GM19455 (cell line): ENCODE data around the gene RXRA.
"Not testable (repeated sequence)": the region's sequence is repeated elsewhere in the genome, so short reads cannot be mapped to it uniquely, and the experiment has no call there.

Experiments
- ATAC-seq: cut with Tn5 transposase; IDR thresholded peaks from one replicate; pipeline ENCODE4 v1.9.1; 2021; ENCODE audit not compliant: unreplicated experiment

The RXRA gene

DNA sequence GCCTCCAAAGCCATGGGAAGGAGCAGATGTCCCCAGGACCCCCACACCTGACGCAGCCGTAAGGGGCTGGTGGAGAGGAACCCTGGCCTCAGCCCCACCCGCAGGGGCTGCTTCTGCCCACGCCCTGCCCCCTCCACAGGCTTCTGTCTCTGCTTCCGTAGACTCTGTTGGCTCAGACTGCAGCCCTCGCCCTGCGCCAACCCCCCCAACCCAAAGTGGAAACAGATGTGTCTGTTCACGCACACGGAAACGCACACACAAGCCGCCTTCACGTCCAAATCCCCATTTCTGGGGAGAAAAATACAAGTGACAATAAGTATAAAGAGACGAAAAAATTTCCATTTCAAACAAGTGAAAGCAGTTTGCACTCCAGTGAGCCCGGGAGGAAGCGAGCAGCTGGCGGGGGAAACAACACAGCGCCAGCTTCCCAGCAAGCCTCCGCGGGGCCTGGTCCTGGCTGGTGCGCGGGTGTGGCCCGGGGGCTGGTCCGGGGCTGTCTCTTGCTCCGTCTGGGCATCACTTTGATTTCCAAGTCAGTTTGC lies 32.6 kb upstream of the RXRA start:
- ATAC-seq, result no peak

DNA sequence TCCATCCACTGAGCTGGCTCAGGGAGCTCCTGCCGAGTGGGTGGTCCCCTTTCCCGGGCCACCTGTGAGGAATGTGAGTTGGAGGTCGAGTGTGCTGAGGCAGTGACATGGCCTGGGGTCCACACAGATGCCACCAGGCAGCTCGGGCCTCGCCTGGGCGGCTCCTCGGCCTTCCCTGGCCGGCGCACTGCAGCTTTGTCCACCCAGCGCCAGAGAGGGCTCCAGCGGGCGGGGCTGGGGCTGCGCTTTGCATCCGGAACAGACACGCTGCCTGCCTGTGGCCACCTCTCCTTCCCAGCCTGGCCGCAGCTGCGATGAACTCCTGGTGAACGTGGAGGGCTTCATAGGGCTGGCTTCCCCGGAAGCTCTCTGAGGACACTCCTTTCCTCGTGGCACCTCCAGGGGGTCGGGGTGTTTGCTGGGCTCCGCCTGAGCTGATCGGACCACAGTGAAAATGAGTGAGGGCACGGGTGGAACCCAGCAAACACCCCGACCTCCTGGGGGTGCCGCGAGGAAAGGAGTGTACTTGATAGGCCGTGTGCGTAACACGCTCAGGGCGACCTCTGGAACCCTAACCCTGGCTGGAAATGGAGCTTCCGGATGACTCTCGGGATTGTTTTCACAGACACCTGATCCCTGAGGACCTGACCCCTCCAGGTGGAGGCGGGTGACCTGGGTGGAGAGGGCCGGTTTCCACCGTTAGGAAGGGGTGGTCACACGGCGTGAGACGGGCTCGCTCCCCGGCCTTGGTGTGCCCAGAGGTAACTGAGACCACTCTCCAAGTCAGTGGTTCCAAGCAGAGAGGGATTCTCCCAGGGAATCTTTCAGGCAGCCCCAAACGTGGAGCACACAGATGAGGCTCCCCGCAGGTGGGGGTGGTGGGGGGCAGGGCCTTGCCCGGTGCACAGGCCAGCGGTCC lies 31.8 kb upstream of the RXRA start:
- no peak for ATAC-seq

DNA sequence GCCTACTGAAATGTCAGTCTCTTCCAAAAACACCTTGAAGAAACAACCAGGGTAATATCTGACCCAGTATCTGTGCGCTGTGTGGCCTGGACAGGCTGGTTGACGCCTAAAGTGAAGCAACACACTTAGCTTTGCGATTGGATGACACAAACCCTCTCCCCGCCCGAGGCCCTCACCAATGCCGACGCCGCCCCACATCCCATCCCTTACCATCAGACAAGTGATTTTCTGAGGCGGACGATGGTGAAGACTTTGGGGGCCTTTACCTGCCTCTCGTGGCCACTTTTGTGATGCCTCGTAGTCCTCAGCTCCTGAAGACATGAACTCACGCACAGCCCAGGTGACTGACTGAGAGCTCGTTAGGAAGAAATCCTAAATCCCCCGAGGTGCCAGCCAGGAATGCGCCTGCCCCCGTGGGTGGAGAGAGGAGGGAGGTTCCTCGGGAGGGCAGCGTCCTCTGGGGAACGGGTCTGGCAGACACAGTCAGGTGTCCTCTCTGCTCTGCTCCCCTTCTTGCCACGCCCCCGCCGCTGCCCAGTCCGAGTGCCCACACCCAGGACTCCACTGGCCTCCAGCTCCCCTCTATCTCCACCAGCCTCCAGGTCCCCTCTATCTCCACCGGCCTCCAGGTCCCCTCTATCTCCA lies 31.0 kb upstream of the RXRA start:
- no peak for ATAC-seq

DNA sequence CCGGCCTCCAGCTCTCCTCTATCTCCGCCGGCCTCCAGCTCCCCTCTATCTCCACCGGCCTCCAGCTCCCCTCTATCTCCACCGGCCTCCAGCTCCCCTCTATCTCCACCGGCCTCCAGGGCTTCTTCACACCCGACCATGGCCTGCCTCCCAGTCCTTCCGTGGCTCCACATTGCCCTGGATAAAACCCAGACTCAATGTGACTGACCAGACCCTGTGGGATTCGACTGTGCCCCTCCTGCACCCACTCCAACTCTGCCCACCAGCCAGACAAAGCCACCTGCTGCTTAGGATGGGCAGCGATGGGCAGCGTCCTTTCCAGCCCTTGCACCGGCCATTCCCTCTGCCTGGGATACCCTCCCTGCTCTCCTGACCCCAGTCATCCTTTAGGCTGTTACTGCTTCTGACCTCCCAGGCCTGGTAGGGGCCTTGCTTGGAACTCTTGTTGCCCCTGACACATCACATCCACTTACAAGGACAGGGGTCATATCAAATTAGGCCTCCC lies 30.5 kb upstream of the RXRA start:
- ATAC-seq, result no peak

DNA sequence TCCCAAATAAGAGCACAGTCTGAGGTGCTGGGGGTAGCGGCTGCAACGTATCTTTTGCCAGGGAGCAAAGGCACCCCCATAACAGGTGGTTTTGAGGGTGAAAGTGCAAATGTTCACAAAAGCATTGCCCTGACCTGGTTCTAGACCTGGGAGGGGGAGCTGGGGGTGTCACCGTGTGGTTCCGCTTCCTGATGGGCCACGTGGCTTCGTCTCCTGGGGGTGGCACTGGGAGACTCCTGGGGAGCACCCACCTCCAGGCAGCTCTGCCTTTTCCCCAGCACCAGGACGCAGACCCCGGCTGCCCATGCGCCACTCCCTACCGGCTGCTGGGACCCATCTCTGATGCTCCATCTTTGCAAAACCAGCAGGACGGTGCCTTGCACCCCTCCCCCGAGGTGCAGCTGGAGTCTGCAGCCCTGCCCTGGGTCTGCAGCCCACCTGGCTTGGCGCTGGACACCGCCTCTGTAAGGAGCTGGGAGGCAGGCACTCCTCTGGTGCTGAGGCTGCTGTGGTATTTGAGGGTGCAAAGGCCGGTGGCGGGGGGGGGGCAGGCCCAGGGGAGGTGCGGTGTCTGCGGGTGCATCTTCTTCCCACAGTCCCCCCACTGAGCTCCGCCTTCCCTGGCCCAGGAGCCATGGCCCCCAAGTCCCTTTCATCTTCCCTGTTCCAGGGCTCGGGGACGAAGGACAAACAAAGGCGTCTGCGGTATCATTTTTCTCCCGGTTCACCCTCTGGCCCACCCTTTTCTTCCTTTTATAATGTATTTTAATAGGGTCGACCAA lies 29.8 kb upstream of the RXRA start:
- no peak for ATAC-seq

DNA sequence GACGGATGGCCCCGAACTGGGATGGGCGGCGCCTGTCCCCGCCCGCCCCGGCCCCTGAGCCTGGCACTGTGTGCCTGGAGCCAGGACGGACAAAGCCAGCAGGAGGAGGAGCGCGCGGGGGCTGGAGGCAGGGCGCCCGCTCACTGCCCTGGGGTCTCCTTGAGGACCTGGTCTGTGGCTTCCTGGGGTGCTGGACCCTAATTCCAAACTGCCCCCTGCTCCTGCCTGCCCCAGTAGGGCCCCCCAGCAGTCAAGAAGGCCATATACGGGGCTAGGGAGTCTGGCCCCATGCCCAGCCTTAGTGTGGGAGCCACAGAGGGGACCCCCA lies 29.2 kb upstream of the RXRA start:
- ATAC-seq, result no peak

DNA sequence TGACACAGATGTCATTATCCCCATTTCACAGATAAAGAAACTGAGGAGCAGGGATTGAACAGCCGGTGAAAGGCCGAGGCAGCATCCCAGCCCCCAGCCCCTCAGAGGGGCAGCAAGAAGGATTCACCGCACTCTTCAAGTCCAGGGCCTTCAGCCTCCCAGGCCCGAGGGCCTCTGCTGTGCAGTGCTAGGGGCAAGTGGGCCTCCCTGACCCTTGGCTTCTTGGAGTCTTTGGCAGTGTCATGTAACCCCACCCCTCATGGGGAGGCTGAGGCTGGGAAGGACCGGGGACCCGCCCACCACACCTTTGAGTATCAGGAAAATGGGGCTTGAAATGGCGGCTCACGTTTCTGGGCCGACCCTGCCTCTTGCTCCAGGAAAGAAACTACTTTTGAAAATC lies 28.7 kb upstream of the RXRA start:
- no peak for ATAC-seq

DNA sequence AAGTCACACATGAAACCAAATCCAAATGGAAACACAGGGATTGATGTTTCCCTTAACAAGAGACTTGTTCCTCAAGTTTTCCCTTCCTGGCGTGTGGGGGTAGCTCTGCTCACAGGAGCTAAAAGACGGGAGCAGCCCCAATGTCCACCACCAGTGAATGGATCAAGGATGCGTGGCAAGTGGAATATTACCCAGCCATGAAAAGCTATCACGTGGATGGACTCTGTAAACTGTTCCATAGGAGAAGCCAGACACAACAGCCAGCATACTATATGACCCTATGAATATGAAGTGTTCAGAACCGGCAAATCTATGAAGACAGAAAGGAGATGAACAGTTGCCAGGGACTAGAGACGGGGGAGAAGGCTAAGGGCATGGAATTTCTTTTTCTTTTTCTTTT lies 28.3 kb upstream of the RXRA start:
- no peak for ATAC-seq

DNA sequence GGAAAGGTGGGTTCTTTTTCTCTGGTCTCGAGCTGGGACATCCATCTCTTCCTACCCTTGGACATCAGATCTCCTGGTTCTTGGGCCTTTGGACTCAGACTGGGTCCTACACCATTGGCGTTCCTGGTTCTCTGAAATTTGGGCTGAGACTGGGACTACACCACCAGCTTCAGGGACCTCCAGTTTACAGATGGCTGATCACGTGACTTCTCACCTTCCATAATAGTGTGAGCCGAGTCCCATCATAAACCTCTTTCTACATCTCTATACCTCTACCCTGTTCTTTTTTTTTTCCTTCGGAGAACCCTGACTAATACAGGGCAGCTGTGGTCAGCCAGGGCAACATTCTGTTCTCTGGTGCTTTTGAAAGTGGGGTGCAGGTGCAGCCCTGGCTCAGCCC lies 27.2 kb upstream of the RXRA start:
- ATAC-seq, result no peak

DNA sequence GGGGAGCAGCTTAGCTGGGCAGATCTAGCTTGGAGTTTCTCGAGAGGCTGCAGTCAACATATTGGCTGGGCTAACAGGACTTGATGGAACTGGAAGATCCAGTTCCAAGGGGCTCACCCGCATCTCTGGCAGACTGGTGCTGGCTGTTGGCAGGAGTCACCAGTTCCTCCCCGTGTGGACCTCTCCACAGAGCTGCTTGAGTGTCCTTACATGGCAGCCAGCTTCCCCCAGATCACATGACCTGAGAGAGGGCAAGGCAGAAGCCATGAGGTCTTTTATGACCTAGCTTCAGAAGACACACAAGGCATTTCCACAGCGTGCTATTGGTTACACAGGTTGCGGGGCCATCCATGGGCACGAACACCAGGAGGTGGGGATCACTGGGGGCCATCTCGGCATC lies 26.4 kb upstream of the RXRA start:
- no peak for ATAC-seq

DNA sequence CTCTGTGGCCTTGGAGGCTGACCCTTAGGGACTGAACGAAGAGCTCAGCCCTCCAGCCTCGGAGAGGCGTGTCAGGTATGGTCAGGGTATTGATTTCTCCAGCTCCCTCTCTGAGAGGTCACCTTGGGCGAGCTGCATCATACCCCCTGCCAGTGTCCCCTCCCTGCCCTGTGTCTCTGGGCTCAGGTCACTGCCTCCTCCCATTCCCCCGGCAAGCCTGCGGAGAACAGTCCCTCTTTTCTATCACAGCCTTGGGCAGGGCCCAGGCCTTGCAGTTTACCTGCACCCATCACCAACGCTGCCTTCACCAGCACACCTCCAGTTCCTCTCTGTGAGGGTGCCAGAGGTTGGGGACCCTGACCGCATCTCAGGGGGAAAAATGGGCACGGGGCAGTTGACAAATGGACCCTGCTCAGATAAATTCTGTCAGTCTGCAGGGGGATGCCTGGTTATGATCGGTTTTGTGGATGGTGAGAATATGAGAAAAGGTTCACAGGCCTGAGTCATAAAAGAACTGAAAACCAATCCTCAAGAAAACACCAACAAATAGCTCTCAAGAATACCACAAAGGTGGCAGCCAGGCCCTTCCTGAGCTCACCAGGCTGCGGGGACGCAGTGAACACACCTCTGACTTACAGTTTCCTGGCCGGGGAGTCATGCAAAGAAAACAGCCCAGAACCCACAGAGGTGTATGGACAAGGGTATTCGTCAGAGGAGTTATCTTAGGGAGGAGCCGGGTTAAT lies 24.7 kb upstream of the RXRA start:
- no peak for ATAC-seq

DNA sequence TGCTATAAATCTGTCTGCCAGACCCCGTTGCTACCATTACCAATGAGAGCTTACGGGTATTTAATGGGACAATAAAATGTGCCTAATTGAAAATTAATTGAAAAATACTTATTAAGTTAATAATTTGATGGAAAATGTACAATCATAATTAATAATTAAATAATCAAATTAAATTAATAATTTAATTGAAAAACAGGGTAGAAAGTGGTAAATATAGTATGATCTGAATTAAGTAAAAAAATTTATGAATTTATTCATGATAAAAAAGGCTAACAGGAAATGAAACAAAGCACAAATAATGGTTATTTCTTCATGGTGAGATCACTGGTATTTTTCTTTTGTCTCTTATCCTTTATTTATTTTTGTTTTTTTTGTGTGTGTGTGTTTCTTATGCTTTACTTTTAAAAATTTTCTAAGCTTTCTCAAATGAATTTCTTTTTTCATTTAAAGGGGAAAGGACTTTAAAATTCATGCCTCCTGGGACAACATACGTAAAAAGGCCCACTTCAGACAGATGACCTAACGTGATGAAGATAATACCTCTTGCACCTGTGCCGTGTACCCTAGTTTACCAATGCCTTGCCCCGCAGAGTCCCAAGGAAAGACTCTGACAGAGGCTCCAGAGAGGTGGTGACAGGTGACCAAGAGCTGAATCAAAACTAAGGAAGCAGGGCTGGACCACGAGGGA lies 24.0 kb upstream of the RXRA start:
- no peak for ATAC-seq

DNA sequence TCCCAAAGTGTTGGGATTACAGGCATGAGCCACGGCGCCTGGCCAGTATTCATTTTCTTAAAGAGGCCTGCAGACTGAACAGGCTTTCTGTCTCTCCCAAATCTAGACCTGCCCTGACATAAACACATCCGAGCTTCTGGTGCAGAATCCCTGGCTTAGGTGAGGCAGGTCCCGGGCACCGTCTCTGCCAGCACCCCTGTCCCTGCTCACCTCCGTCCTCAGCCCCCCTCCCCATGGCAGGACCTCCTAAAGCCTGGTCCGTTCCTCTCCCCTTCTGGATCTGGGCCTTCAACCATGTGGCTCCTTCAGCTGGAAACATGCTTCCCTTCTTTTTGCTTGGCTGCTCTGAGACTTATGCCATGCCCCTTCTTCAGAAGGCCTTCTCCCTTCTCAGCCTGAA lies 22.7 kb upstream of the RXRA start:
- ATAC-seq, result no peak

DNA sequence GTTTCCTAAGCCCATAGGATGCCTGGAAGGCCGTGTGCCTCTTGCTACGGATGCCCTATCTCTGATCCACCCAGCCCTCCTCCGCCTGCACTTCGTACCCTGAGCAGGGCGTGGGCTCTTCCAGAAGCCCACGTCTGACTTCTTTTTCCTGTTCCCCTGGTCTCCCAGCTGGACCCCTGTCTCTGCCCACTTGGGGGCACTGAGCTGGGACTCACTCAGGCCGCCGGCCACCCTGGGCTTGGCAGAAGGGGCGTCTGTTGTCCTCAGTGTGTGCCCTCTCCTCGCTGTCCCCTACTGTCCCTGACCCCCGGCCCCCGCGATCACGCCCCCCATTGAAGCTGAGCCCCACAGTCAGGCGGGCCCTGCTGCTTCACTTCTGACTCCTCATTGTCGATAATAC lies 22.0 kb upstream of the RXRA start:
- no peak for ATAC-seq

DNA sequence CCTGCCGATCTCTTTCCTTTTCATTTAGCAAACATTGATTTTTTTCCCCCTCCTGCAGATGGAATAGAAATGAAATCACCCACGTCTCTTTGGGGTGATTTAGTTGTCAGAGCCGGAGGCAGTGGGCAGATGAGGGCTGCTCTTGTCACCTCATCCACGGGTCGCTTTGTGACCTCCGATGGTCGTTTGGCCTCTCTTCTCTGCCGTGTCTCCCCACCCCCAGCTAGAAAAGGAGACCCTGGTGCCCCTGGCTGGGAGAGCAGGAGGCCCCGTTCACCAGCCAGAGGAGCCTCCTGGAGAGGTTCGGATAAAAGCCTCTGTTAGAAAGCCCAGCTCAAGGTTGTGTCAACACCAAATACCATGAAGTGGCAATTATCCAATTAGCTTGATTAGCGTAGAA lies 21.6 kb upstream of the RXRA start:
- ATAC-seq, result no peak

DNA sequence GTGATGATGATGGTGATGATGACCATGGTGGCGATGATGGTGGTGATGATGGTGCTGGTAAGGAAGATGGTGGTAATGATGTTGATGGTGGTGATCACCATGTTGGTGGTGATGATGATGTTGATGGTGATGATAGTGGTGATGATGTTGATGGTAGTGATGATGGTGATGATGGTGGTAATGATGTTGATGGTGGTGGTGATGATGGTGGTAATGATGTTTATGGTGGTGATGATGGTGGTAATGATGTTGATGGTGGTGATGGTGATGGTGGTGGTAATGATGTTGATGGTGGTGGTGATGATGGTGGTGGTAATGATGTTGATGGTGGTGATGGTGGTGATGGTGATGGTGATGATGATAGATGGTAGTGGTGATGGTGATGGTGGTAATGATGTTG lies 20.7 kb upstream of the RXRA start:
- ATAC-seq, result no peak

DNA sequence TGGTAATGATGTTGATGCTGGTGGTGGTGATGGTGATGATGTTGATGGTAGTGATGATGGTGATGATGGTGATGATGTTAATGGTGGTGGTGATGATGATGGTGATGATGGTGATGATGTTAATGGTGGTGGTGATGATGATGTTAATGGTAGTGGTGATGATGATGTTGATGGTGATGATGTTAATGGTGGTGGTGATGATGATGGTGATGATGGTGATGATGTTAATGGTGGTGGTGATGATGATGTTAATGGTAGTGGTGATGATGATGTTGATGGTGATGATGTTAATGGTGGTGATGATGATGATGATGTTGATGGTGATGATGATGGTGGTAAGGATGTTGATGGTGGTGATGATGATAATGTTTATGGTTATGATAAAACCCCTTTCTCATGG lies 20.2 kb upstream of the RXRA start:
- not testable (repeated sequence) for ATAC-seq

DNA sequence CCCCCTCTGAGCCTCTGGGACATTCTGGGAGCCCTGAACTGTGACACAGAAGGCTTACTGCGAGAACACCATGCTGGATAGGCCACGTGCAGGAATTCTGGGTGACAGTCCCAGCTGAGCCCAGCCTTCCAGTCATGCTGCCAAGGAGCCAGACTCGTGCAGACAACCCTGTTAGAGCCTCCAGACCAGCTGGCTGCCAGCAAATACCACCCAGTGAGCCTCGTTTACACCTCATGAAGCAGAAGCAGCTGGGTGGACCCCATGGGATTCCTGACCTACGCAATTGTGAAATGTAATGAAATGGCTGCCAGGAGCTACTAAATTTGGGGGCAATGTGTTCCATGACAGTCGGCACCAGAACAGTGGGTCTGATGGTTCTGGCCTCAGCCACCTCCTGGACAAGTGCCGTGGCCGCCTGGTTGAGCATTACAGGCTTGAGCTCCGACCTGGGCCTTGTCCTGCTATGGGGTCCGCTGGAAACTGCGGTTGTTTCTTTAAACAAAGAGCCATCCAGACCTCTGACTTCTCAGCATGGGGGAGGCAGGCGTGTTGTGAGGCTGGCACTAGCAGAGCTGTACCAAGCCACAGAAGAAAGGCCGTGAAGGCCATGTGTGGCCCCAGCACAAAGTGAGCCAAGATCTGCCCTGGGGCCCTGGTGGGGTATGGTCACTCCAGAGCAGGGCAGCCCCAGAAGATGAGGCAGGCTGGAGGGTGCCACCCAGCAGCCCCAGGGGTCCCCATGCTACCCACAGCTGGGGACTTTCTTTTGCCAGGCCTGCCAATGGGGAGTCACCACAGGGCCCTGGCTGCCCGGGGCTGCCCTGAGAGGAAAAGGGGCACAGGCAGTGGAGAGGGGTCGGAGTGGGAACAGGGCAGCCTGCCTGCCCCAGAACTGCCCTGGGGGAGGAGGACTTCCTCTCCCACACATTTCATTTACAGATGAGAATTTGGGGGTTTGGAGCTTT lies 19.3 kb upstream of the RXRA start:
- no peak for ATAC-seq
